Neural cell (in vitro differentiated cells): Measurements from ENCODE around the gene P4HA3.

Experiments used
- EP300 ChIP-seq: fragments of 450-650 bp; conservative IDR thresholded peaks from 2 replicates; pipeline ENCODE4 v1.6.1; 2014; ENCODE audit warnings: antibody characterized with exemption, mild to moderate bottlenecking, moderate library complexity; ENCODE audit not compliant: poor library complexity, severe bottlenecking
- EZH2 ChIP-seq: fragments of 200-600, 300-800 bp; shearing (Covaris generic), sonication (generic); IDR thresholded peaks from 2 replicates; pipeline ENCODE4 v1.6.1; 2014; ENCODE audit warnings: antibody characterized with exemption, low read length, borderline replicate concordance, mild to moderate bottlenecking; ENCODE audit not compliant: insufficient read depth, poor library complexity, severe bottlenecking
- MXI1 ChIP-seq: fragments of 450-650 bp; conservative IDR thresholded peaks from 2 replicates; pipeline ENCODE4 v1.6.1; 2014; ENCODE audit warnings: antibody characterized with exemption, mild to moderate bottlenecking; ENCODE audit not compliant: poor library complexity, severe bottlenecking
- POLR2AphosphoS5 ChIP-seq: IDR thresholded peaks from 2 replicates; pipeline ENCODE4 v1.6.1; 2012
- RAD21 ChIP-seq: fragments of 450-650 bp; conservative IDR thresholded peaks from 2 replicates; pipeline ENCODE4 v1.6.1; 2014; ENCODE audit warnings: antibody characterized with exemption, mild to moderate bottlenecking, moderate library complexity
- SMC3 ChIP-seq: fragments of 450-650 bp; conservative IDR thresholded peaks from 2 replicates; pipeline ENCODE4 v1.6.1; 2014; ENCODE audit warnings: antibody characterized with exemption, mild to moderate bottlenecking, moderate library complexity; ENCODE audit not compliant: poor library complexity
- TAF1 ChIP-seq: IDR thresholded peaks from 2 replicates; pipeline ENCODE4 v1.6.1; 2012; ENCODE audit warnings: low read depth
- TF ChIP-seq, protein P1 (sequence below): fragments of 450-650 bp; IDR thresholded peaks from 2 replicates; pipeline ENCODE4 v1.5.1; 2014; ENCODE audit warnings: antibody characterized with exemption, mild to moderate bottlenecking, moderate library complexity; ENCODE audit not compliant: poor library complexity, severe bottlenecking
- TF ChIP-seq, protein P2 (sequence below): IDR thresholded peaks from 2 replicates; pipeline ENCODE4 v1.6.1; 2012; ENCODE audit warnings: borderline replicate concordance

DNA sequence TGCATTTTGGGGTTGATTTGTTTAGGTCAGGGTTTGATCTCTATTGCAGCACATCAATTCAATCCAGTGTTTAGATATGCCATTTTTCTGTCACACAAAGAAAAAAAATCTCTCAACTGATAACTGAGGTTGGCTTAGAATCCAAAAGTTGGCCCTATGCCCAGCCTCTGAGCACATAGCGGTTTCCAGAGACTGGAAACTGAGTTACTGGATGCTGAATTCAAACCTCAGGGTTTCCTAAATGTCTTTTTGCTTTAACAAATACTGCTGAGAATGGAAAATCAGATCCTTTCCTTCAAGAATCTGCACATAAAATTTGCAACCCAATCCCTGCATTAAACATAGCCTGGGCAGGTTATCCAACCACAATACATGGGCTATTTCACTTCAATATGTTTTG, 4.0 kb downstream of the P4HA3 start:
- TF ChIP-seq, protein P1, sequence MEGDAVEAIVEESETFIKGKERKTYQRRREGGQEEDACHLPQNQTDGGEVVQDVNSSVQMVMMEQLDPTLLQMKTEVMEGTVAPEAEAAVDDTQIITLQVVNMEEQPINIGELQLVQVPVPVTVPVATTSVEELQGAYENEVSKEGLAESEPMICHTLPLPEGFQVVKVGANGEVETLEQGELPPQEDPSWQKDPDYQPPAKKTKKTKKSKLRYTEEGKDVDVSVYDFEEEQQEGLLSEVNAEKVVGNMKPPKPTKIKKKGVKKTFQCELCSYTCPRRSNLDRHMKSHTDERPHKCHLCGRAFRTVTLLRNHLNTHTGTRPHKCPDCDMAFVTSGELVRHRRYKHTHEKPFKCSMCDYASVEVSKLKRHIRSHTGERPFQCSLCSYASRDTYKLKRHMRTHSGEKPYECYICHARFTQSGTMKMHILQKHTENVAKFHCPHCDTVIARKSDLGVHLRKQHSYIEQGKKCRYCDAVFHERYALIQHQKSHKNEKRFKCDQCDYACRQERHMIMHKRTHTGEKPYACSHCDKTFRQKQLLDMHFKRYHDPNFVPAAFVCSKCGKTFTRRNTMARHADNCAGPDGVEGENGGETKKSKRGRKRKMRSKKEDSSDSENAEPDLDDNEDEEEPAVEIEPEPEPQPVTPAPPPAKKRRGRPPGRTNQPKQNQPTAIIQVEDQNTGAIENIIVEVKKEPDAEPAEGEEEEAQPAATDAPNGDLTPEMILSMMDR = no peak
- TF ChIP-seq POLR2AphosphoS5 = no peak
- no peak for TF ChIP-seq EZH2
- no peak for TF ChIP-seq MXI1
- no peak for TF ChIP-seq RAD21
- TF ChIP-seq TAF1 = no peak
- TF ChIP-seq, protein P2, sequence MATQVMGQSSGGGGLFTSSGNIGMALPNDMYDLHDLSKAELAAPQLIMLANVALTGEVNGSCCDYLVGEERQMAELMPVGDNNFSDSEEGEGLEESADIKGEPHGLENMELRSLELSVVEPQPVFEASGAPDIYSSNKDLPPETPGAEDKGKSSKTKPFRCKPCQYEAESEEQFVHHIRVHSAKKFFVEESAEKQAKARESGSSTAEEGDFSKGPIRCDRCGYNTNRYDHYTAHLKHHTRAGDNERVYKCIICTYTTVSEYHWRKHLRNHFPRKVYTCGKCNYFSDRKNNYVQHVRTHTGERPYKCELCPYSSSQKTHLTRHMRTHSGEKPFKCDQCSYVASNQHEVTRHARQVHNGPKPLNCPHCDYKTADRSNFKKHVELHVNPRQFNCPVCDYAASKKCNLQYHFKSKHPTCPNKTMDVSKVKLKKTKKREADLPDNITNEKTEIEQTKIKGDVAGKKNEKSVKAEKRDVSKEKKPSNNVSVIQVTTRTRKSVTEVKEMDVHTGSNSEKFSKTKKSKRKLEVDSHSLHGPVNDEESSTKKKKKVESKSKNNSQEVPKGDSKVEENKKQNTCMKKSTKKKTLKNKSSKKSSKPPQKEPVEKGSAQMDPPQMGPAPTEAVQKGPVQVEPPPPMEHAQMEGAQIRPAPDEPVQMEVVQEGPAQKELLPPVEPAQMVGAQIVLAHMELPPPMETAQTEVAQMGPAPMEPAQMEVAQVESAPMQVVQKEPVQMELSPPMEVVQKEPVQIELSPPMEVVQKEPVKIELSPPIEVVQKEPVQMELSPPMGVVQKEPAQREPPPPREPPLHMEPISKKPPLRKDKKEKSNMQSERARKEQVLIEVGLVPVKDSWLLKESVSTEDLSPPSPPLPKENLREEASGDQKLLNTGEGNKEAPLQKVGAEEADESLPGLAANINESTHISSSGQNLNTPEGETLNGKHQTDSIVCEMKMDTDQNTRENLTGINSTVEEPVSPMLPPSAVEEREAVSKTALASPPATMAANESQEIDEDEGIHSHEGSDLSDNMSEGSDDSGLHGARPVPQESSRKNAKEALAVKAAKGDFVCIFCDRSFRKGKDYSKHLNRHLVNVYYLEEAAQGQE = no peak
- TF ChIP-seq SMC3 = no peak
- no peak for TF ChIP-seq EP300
